ENCODE measurements around the gene PABPN1L. TPM values are rescaled to one million over a fixed set of nuclear protein-coding genes. Genes with fewer than 3 reads are reported as not detected.

Gene PABPN1L
- total RNA-seq, 1 experiment from 2014 or later, result not detected

DNA sequence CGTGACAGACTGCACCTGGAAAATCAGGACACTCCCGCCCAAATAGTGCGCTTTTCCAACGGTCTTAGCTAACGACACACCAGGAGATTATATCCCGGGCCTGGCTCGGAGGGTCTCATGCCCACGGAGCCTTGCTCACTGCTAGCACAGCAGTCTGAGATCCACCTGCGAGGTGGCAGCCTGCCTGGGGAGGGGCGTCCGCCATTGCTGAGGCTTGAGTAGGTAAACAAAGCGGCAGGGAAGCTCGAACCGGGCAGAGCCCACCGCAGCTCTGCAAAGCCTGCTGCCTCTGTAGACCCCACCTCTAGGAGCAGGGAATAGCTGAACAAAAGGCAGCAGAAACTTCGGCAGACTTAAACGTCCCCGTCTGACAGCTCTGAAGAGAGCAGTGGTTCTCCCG is 14.8 kb downstream of the PABPN1L start:
- H3K27ac ChIP-seq (ENCODE audit: low read length), result no peak overlapping the region
- H3K27me3 ChIP-seq (ENCODE audit: low read length), result no peaks in the 10 kb centered on the region
- no peak overlapping the region for H2AFZ ChIP-seq (ENCODE audit: low read length)
- H3K9me2 ChIP-seq (replicated peaks; ENCODE audit: insufficient read depth, low read length), result no peaks in the 10 kb centered on the region
- no peak overlapping the region for H3K4me3 ChIP-seq (ENCODE audit: low read length)
- H4K20me1 ChIP-seq (ENCODE audit: insufficient read depth, low read depth, low read length), result peaks cover 5% of the 10 kb centered on the region; the same call in 1 of the 2 replicates
- H3K9ac ChIP-seq (ENCODE audit: low read length), result no peak overlapping the region
- no peaks in the 10 kb centered on the region for H3K36me3 ChIP-seq (ENCODE audit: insufficient read depth, low read length)
- H3K4me2 ChIP-seq (ENCODE audit: low read depth, low read length, poor library complexity, severe bottlenecking), result no peak overlapping the region
- peaks cover 13% of the 10 kb centered on the region for H3K79me2 ChIP-seq (ENCODE audit: low read length)
- DNase-seq, result no peak
- peaks cover 14% of the 10 kb centered on the region for H3K4me1 ChIP-seq (ENCODE audit: low read length)
- no peaks in the 10 kb centered on the region for H3K9me3 ChIP-seq (ENCODE audit: low read length)

DNA sequence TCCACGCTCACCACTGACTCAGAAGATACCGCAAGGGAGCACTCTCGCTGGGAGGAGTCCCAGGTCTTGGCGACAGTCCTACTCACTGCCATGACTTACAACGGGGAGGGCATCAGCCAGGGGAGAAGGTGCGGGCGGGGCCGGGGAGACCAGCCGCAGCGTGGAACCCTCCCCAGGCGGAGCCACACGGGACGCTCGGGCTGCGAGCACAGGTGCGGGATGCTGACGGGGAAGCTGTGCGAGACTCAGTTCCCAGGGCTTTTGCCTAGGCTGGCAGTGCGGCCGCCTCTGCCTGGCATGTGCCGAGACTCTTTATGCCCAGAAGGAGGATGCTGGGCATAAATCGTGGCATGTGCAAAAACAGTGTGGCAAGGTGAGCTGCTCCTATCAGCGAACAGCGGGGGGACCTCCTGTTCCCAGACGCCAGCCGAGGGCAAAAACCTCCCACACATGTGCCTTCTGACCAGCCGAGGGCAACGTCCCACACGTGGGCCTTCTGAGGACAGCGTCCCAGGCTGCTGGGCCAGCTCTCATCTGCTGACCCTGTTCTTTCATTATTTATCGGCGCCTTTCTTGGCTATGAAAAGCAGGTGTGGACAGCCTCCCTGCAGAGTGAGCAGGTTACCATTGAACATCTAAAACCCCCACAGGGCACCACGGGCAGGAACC is 15.8 kb downstream of the PABPN1L start:
- Histone ChIP-seq H3K36me3 (ENCODE audit: insufficient read depth, low read length) (no peaks in the 10 kb centered on the region), H3K79me2 (ENCODE audit: low read length) (peaks cover 7% of the 10 kb centered on the region), H3K4me3 (ENCODE audit: low read length) (no peak overlapping the region), H3K27me3 (ENCODE audit: low read length) (no peaks in the 10 kb centered on the region), H3K9ac (ENCODE audit: low read length) (no peak overlapping the region), H3K4me1 (ENCODE audit: low read length) (peaks cover 9% of the 10 kb centered on the region), H4K20me1 (ENCODE audit: insufficient read depth, low read depth, low read length) (peaks cover 1% of the 10 kb centered on the region; the same call in 1 of the 2 replicates), H3K9me2 (replicated peaks; ENCODE audit: insufficient read depth, low read length) (no peaks in the 10 kb centered on the region), H3K4me2 (ENCODE audit: low read depth, low read length, poor library complexity, severe bottlenecking) (no peak overlapping the region), H3K27ac (ENCODE audit: low read length) (no peak overlapping the region), H2AFZ (ENCODE audit: low read length) (no peak overlapping the region), H3K9me3 (ENCODE audit: low read length) (no peaks in the 10 kb centered on the region)
- no peak for DNase-seq

DNA sequence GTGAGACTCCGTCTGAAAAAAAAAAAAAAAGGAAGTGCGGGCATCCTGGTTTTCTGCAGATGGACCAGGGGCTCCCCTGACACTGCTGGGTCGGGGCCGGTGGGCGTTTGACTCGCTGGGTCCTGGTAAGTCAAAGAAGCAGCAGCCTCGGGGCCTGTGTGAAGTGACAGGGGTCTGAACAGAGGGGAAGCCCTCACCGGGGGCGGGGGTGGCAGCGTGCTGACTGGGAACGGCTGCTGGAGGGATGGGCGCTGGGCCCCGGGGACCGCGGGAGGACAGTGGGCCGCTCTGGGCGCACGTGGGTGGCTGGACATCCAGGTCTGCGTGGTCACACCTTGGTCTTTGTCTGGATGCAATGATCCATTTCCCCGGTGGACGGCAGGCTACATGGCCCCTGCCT is 17.9 kb downstream of the PABPN1L start:
- Histone ChIP-seq H3K36me3 (ENCODE audit: insufficient read depth, low read length) (no peaks in the 10 kb centered on the region), H3K4me2 (ENCODE audit: low read depth, low read length, poor library complexity, severe bottlenecking) (no peak overlapping the region), H3K27ac (ENCODE audit: low read length) (no peak overlapping the region), H3K9me3 (ENCODE audit: low read length) (no peaks in the 10 kb centered on the region), H4K20me1 (ENCODE audit: insufficient read depth, low read depth, low read length) (no peaks in the 10 kb centered on the region), H3K27me3 (ENCODE audit: low read length) (no peaks in the 10 kb centered on the region), H3K4me3 (ENCODE audit: low read length) (no peak overlapping the region), H3K4me1 (ENCODE audit: low read length) (peaks cover 12% of the 10 kb centered on the region), H2AFZ (ENCODE audit: low read length) (no peak overlapping the region), H3K9ac (ENCODE audit: low read length) (no peak overlapping the region), H3K9me2 (replicated peaks; ENCODE audit: insufficient read depth, low read length) (no peaks in the 10 kb centered on the region), H3K79me2 (ENCODE audit: low read length) (no peaks in the 10 kb centered on the region)
- no peak for DNase-seq

DNA sequence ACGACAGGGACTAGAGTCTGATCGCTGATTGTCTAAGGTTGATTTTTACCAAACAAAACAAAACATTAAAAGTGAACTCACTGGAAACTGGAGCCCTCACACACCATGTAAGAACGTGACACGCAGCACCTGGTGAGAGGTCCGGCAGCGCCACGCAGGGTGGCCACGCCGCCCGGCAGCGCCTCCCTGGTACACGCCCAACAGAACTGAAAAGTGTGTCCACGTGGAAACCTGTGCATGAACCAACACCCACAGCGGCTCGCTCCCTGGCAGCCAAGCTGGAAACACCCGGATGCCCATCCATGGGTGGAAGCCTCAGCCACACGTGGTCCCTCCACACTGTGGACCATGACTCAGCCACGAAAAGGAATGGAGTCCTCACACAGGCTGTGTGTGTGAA is 18.8 kb downstream of the PABPN1L start:
- Histone ChIP-seq H3K9ac (ENCODE audit: low read length) (no peak overlapping the region), H3K4me2 (ENCODE audit: low read depth, low read length, poor library complexity, severe bottlenecking) (no peak overlapping the region), H3K79me2 (ENCODE audit: low read length) (no peaks in the 10 kb centered on the region), H3K27me3 (ENCODE audit: low read length) (no peaks in the 10 kb centered on the region), H3K36me3 (ENCODE audit: insufficient read depth, low read length) (no peaks in the 10 kb centered on the region), H4K20me1 (ENCODE audit: insufficient read depth, low read depth, low read length) (no peaks in the 10 kb centered on the region), H3K27ac (ENCODE audit: low read length) (no peak overlapping the region), H3K9me2 (replicated peaks; ENCODE audit: insufficient read depth, low read length) (no peaks in the 10 kb centered on the region), H3K9me3 (ENCODE audit: low read length) (no peaks in the 10 kb centered on the region), H3K4me3 (ENCODE audit: low read length) (no peak overlapping the region), H2AFZ (ENCODE audit: low read length) (no peak overlapping the region), H3K4me1 (ENCODE audit: low read length) (peaks cover 12% of the 10 kb centered on the region)
- no peak for DNase-seq

GRCh38 chr16:88846088-88846487 is 20.4 kb downstream of the PABPN1L start:
- Histone ChIP-seq H3K27me3 (ENCODE audit: low read length) (no peaks in the 10 kb centered on the region), H3K9ac (ENCODE audit: low read length) (no peak overlapping the region), H4K20me1 (ENCODE audit: insufficient read depth, low read depth, low read length) (no peaks in the 10 kb centered on the region), H3K4me2 (ENCODE audit: low read depth, low read length, poor library complexity, severe bottlenecking) (no peak overlapping the region), H3K4me3 (ENCODE audit: low read length) (no peak overlapping the region), H3K79me2 (ENCODE audit: low read length) (no peaks in the 10 kb centered on the region), H3K4me1 (ENCODE audit: low read length) (peaks cover 12% of the 10 kb centered on the region), H3K9me2 (replicated peaks; ENCODE audit: insufficient read depth, low read length) (no peaks in the 10 kb centered on the region), H2AFZ (ENCODE audit: low read length) (no peak overlapping the region), H3K36me3 (ENCODE audit: insufficient read depth, low read length) (no peaks in the 10 kb centered on the region), H3K27ac (ENCODE audit: low read length) (no peak overlapping the region), H3K9me3 (ENCODE audit: low read length) (no peaks in the 10 kb centered on the region)
- no peak for DNase-seq

GRCh38 chr16:88844419-88845036 is 21.9 kb downstream of the PABPN1L start:
- Histone ChIP-seq H3K36me3 (ENCODE audit: insufficient read depth, low read length) (no peaks in the 10 kb centered on the region), H3K27me3 (ENCODE audit: low read length) (no peaks in the 10 kb centered on the region), H3K4me2 (ENCODE audit: low read depth, low read length, poor library complexity, severe bottlenecking) (no peak overlapping the region), H3K27ac (ENCODE audit: low read length) (peak overlapping the region; percentile 37; the same call in 1 of the 2 replicates), H3K4me1 (ENCODE audit: low read length) (peaks cover 12% of the 10 kb centered on the region), H3K9me3 (ENCODE audit: low read length) (no peaks in the 10 kb centered on the region), H3K79me2 (ENCODE audit: low read length) (no peaks in the 10 kb centered on the region), H4K20me1 (ENCODE audit: insufficient read depth, low read depth, low read length) (no peaks in the 10 kb centered on the region), H3K9me2 (replicated peaks; ENCODE audit: insufficient read depth, low read length) (no peaks in the 10 kb centered on the region), H2AFZ (ENCODE audit: low read length) (no peak overlapping the region), H3K9ac (ENCODE audit: low read length) (no peak overlapping the region), H3K4me3 (ENCODE audit: low read length) (no peak overlapping the region)
- peak; percentile 56 for DNase-seq

GRCh38 chr16:88843256-88843655 is 23.2 kb downstream of the PABPN1L start:
- H3K27me3 ChIP-seq (ENCODE audit: low read length), result no peaks in the 10 kb centered on the region
- H3K4me2 ChIP-seq (ENCODE audit: low read depth, low read length, poor library complexity, severe bottlenecking), result no peak overlapping the region
- H3K27ac ChIP-seq (ENCODE audit: low read length), result no peak overlapping the region
- no peak overlapping the region for H3K9ac ChIP-seq (ENCODE audit: low read length)
- DNase-seq, result no peak
- peaks cover 12% of the 10 kb centered on the region for H3K4me1 ChIP-seq (ENCODE audit: low read length)
- H3K9me3 ChIP-seq (ENCODE audit: low read length), result no peaks in the 10 kb centered on the region
- H3K79me2 ChIP-seq (ENCODE audit: low read length), result no peaks in the 10 kb centered on the region
- no peaks in the 10 kb centered on the region for H4K20me1 ChIP-seq (ENCODE audit: insufficient read depth, low read depth, low read length)
- H3K36me3 ChIP-seq (ENCODE audit: insufficient read depth, low read length), result no peaks in the 10 kb centered on the region
- no peaks in the 10 kb centered on the region for H3K9me2 ChIP-seq (replicated peaks; ENCODE audit: insufficient read depth, low read length)
- no peak overlapping the region for H2AFZ ChIP-seq (ENCODE audit: low read length)
- H3K4me3 ChIP-seq (ENCODE audit: low read length), result no peak overlapping the region

- no peaks in the 10 kb centered on the region for H3K27me3 ChIP-seq (ENCODE audit: low read length)
- no peaks in the 10 kb centered on the region for H3K79me2 ChIP-seq (ENCODE audit: low read length)
- H3K27ac ChIP-seq (ENCODE audit: low read length), result no peak overlapping the region
- no peak overlapping the region for H3K4me3 ChIP-seq (ENCODE audit: low read length)
- H3K9me3 ChIP-seq (ENCODE audit: low read length), result no peaks in the 10 kb centered on the region
- H2AFZ ChIP-seq (ENCODE audit: low read length), result no peak overlapping the region
- H4K20me1 ChIP-seq (ENCODE audit: insufficient read depth, low read depth, low read length), result no peaks in the 10 kb centered on the region
- no peak for DNase-seq
- peaks cover 12% of the 10 kb centered on the region for H3K4me1 ChIP-seq (ENCODE audit: low read length)
- H3K9me2 ChIP-seq (replicated peaks; ENCODE audit: insufficient read depth, low read length), result no peaks in the 10 kb centered on the region
- no peaks in the 10 kb centered on the region for H3K36me3 ChIP-seq (ENCODE audit: insufficient read depth, low read length)
- no peak overlapping the region for H3K4me2 ChIP-seq (ENCODE audit: low read depth, low read length, poor library complexity, severe bottlenecking)
- H3K9ac ChIP-seq (ENCODE audit: low read length), result no peak overlapping the region
Observed at GRCh38 chr16:88842806-88843205, 23.7 kb downstream of the PABPN1L start.
